T-helper 9 cell (primary cell): ENCODE results near the gene TRAF7.
"Not testable (repeated sequence)": the region's sequence is repeated elsewhere in the genome, so short reads cannot be mapped to it uniquely, and the experiment has no call there.

ENCODE experiments used
- DNase-seq: peaks from one replicate; pipeline ENCODE4 v3.0.0-alpha.2; 2020
- total RNA-seq, 2 donors: gene quantifications; one replicate each; lab custom pipeline; 2026; lab: John Stamatoyannopoulos, UW

The TRAF7 gene
- 39.8 to 79.3 reads per million in 2 donors for total RNA-seq

- peak; percentile 93 for DNase-seq
Measured at GRCh38 chr16:2155091-2155950, at the start of gene TRAF7. TSS of gene TRAF7 (plus strand) at chr16:2155782. CDS start at chr16:2163921, 8,139 bp downstream.

- DNase-seq: not testable (repeated sequence)
Measured at GRCh38 chr16:2106211-2106610, 49.4 kb upstream of the TRAF7 start.

DNA sequence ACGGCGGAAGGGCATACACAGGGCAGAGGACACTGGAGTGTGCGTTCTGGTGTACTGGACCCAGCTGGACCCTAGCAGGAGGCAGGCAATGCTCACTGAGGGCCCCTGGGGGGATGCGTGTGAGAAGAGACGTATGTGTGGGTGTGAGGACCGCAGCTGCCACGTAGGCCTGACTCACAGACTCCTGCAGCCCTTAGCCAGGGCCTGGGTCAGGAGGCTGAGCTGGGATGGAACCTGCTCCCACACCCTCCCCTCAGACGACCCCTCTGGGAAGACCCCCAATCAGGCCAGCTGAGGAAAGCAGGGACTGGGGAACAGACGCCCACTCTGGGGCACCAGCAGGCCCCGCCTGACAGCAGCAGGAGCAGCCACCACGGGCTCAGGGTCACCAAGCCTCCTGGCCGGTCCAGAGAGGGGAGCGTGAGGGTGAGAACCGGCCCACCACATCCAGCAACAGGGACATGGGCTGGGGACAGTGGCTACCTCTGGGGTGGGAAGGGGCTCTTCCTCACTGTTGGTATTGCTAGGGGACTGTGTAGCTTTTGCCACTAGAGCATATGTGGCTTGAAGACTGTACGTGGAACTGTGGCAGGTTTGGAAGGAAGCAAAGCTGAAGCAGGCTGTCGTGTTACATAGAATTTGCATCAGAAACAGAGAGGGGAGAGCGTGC lies 48.3 kb upstream of the TRAF7 start:
- not testable (repeated sequence) for DNase-seq

GRCh38 chr16:2107791-2108125 lies 47.8 kb upstream of the TRAF7 start:
- DNase-seq: not testable (repeated sequence)

DNA sequence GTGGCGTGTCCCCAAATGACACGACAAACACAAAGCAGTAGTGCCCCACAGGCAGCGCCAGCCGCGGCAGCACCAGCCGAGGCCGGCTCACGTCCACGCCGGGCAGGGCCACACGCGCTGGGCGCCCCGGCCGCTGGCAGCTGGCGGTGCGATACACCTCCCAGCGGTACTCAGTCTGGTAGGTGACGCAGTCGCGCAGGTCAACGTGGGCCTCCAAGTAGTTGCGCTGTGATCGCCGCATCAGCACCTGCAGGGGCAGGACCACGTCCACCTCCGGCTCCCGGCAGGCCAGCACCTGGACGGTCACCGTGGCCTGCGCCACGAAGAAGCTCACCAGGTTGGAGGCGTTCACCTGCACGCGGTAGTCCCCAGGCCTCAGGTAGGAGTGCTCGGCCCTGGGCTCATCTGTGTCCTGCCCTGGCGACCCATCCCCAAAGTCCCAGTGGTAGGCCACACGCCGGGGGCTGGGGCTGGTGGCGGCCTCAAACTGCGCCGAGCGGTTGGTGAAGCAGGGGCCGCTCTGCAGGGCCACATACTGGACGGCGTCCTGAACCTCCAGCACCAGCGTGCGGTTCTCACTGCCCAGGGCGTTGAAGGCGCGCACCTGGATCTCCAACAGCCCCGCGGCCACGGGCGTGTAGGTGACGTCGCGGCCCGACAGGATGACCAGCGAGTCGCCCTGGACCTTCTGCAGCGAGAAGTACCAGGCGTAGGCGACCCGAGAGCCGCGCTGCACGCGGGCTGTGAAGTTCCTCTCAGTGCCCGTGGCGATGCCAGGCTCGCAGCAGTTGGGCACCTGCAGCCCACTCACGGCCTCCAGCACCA lies 46.9 kb upstream of the TRAF7 start:
- not testable (repeated sequence) for DNase-seq

DNA sequence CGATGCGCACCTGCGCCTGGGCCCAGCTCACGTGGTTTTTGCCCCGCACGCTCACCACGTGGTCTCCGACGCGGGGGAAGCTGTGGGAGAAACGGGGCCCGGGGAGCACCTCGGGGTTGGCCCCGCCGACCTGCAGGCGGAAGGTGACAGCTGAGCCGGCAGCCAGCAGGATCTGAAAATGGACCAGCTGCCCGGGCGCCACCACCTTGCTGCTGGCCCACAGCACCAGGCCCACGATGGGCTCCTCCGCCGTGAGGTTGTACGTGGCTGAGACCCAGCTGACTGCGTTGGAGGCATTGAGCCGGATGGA lies 46.4 kb upstream of the TRAF7 start:
- DNase-seq: not testable (repeated sequence)

DNA sequence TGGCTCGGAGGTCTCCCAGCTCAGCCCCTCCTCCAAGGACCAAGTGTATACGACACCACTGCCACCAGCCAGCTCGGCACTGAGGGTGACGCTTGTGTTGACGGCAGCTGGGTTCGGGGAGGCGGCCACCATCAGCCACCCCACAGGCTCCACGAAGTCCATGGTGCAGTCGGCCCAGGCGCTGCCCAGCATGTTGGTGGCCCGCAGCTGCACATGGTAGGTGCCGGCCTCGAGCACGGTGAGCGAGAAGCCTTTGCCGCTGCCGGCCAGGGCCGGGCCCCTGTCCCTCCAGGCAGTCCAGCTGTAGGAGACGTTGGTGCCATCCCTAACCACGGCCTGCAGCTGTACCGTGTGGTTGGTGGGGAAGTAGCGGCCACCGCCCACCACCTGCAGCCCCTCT lies 45.7 kb upstream of the TRAF7 start:
- not testable (repeated sequence) for DNase-seq

- not testable (repeated sequence) for DNase-seq
Measured at GRCh38 chr16:2110332-2111008, 45.1 kb upstream of the TRAF7 start.

GRCh38 chr16:2111009-2111353 lies 44.6 kb upstream of the TRAF7 start:
- DNase-seq: not testable (repeated sequence)

DNA sequence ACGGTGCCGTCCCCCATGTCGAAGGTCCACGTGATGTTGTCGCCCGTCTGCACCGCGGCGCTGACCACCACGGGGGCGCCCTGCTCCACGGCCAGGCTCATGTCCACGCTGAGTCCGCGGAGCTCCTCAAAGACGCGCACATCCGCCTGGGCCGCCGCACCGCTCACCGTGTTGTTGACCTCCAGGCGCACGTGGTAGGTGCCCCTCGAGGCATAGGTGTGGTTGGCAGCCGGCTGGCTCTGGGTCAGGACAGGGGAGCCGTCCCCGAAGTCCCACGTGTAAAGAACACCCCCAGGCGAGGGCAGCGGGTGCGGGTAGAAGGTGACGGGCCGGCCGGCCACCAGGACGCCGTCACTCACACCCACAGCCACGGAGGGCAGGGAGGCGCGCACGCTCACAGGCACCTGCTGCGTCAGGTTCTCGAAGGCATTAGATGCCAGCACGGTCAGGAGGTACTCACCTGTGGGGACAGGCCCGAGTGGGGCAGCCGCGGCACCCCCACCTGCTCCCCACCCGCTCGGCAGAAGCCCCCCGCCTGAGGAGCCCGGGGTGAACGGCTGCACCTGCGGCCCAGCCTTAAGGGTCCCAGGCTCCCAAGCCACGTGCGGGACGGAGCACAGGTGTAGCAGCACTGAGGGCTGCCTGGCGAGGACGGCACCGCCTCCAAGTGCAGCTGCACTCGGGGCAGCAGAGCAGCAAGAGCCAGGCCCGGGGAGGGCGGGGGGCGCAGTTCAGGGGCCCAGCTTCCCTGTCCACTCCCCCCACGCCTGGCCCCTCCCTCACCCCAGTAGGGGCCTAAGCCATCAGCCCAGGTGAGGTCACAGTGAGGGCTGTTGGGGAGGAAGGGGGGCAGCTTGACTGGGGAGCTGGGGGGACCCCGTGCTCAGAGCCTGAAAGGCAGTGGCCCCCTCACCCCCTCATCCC lies 43.9 kb upstream of the TRAF7 start:
- DNase-seq: not testable (repeated sequence)

DNA sequence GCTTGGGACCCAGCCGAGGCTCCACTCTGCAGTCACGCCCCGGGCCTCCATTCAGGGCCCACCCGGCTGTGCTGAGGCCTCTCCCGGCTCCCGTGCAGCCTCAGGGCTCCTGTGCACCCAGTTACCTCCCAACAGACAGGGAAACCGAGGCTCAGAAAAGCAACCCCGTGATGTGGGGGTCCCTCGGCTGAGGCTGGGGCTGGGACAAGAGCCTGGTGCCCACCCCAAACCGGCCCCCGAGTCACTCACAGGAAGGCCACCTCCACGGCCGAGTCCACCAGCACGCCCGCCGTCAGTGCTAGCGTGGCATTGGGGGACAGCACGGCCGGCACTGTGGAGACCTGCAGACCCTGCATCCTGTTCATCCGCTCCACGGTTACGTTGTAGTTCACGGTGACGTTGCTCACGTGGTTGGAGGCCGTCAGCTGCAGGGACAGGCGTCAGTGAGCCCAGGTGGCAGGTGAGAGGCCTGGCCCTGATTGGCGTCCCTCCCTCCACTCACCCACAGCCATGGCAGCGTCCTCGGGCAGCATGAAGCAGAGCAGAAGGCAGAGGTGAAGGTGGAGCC lies 43.0 kb upstream of the TRAF7 start:
- DNase-seq: not testable (repeated sequence)

DNA sequence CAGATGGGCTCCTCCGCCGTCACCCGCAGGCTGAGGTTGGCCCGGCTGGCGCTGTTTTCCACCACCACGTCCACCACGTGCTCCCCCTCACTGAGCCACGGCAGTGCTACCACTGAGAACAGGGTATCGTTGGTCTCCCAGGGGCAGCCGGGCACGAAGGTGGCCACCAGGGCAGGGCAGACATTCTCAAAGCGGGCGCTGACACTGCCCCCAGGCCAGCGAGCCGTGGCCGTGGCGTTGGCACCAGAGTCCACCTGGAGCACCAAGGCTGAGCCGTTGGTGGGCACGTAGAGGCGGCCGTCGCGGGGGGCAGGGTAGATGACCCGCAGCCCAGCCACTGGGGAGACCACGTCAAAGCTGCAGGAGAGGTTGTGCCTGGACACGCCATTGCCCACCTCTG lies 41.4 kb upstream of the TRAF7 start:
- not testable (repeated sequence) for DNase-seq

GRCh38 chr16:2114885-2115590 lies 40.5 kb upstream of the TRAF7 start:
- not testable (repeated sequence) for DNase-seq

GRCh38 chr16:2115591-2115973 lies 40.0 kb upstream of the TRAF7 start:
- DNase-seq: no peak

DNA sequence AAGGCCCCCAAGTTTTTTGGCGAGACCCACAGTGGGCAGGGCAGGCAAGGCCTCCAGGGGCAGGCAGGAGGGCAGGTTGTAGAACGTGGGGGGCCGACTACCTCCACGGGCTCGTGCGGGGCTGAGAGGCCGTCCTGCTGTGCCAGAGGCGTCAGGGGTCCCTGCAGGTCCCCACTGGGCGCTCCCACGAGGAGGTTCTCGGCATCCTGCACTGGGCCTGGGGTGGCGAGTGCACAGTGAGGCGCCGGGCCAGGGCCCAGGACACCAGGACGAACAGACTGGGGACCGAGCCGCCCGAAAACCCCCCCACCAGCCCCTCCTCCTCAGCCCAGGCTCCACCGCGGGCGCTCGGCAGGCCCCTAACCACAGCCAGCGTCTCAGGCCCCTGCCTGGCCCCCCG lies 39.2 kb upstream of the TRAF7 start:
- DNase-seq: not testable (repeated sequence)

DNA sequence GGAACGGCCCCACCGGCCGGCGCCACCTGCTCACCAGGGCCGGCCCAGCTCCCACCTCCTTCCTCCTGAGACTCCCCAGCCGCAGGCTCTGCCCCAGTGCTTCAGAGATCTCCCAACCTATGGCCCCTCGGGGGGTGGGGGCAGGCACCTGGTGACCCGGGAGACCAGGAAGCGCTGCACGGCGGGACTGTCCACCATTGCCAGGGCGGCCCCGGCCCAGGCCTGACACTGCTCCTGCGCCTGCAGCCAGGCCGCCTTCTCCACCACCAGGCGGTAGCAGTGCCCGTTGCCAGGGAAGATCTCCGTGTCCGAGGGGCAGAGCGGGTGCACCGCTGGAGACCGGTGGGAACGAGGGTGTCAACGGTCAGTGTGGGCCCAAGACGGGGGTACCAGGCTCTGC lies 38.2 kb upstream of the TRAF7 start:
- not testable (repeated sequence) for DNase-seq

GRCh38 chr16:2117960-2118722 lies 37.4 kb upstream of the TRAF7 start:
- DNase-seq: not testable (repeated sequence)

DNA sequence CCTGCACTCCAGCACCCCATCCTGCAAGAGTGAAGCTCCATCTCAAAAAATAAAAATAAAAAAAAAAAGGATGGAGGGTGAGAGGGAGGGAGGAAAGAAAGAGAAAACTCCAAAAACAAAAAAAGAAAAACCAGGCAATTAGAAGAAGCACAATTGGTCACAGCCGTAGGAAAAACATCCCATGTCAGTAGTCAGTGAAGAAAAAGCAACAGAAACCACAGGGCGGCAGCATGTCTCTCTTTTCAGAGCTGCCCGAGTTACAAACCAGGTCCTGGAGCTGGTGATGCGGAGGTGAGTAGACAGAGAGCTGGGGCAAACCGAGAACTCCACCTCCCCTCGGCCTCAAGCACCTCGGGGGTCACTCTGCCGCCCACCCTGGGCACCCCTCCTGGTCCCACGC lies 34.3 kb upstream of the TRAF7 start:
- not testable (repeated sequence) for DNase-seq

- no peak for DNase-seq
Measured at GRCh38 chr16:2121853-2122252, 33.7 kb upstream of the TRAF7 start.

DNA sequence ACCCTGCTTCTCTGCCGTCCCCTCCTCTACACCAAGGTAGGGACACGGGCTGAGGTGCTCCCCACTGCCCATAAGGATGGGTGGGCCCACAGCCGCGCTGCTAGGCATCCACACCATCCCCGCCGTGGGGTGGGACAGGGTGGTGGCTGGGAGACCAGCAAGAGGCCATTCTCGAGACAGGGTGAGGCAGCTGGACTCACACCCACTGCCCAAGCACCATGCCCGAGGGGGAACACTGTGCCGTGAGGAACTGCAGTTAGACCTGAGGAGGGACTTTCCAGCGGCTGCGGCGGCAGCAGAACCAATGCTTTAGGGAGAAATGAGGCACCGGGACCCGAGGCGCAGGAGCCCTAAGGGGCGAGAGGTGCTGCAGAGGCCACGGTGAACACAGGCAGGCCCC lies 33.2 kb upstream of the TRAF7 start:
- no peak for DNase-seq
